Ascending aorta (tissue), 2 donors: Measurements from ENCODE around the gene SNU13. TPM values are rescaled to one million over a fixed set of nuclear protein-coding genes. Genes with fewer than 3 reads are reported as not detected.
"Not testable (repeated sequence)": the region's sequence is repeated elsewhere in the genome, so short reads cannot be mapped to it uniquely, and the experiment has no call there.

Experiments
- DNase-seq, 2 donors: peaks; one replicate each; pipeline ENCODE4 v3.0.0-alpha.2; 2019; ENCODE audit warnings: low spot score in 2 of 2
- H3K27ac ChIP-seq, 2 donors: fragments of 200-600 bp; sonication (generic); one replicate each; pipeline ENCODE4 v1.5.1; 2016 to 2017; ENCODE audit warnings: mild to moderate bottlenecking in 1 of 2
- H3K27me3 ChIP-seq: fragments of 200-600 bp; sonication (generic); one replicate; pipeline ENCODE4 v1.5.1; 2017
- H3K36me3 ChIP-seq, 2 donors: fragments of 200-600 bp; sonication (generic); one replicate each; pipeline ENCODE4 v1.5.1; 2016
- H3K4me1 ChIP-seq, 2 donors: fragments of 200-600 bp; sonication (generic); one replicate each; pipeline ENCODE4 v1.5.1; 2016 to 2017; ENCODE audit warnings: mild to moderate bottlenecking in 1 of 2
- H3K4me3 ChIP-seq, 2 donors: fragments of 200-600 bp; sonication (generic); one replicate each; pipeline ENCODE4 v1.5.1; 2016 to 2017; ENCODE audit warnings: mild to moderate bottlenecking in 1 of 2
- H3K9me3 ChIP-seq, 2 donors: fragments of 200-600 bp; sonication (generic); one replicate each; pipeline ENCODE4 v1.5.1; 2016
- CTCF ChIP-seq, 3 experiments: fragments of 200-600 bp in 2 of 3; fragments of 450-650 bp in 1 of 3; sonication (generic) in 2 of 3; IDR thresholded peaks; one replicate each; pipeline ENCODE4 v1.5.1; 2016 to 2019; ENCODE audit warnings: antibody characterized with exemption in 3 of 3, mild to moderate bottlenecking in 1 of 3, moderate library complexity in 1 of 3
- intact Hi-C: fragments of 100-400 bp; cut with DNase I; formaldehyde crosslinking; loops from one replicate; pipeline ENCODE4 v1.15.1; 2023
- total RNA-seq: library from RNA; depleted of rRNA; stranded (reverse); fragments of >200 nt; gene quantifications from one replicate; pipeline ENCODE4 v1.1.0, GENCODE V29; 2016

The SNU13 gene
- total RNA-seq, 1 donor from 2014 or later: 111 TPM

GRCh38 chr22:41638124-41638523 is 50.5 kb downstream of the SNU13 start:
- intact Hi-C loops: no loop called here
- H3K27me3 ChIP-seq: no peaks in the 10 kb centered on the region
- no peaks in the 10 kb centered on the region for H3K4me1 ChIP-seq
- DNase-seq: no peak
- no peaks in the 10 kb centered on the region for H3K9me3 ChIP-seq
- peaks cover 72 to 95% of the 10 kb centered on the region in 2 donors for H3K36me3 ChIP-seq
- H3K27ac ChIP-seq: no peak overlapping the region
- no peak for TF ChIP-seq CTCF (IDR thresholded peaks at IDR 0.05)
- H3K4me3 ChIP-seq: no peak overlapping the region

GRCh38 chr22:41637623-41638022 is 51.0 kb downstream of the SNU13 start:
- H3K4me1 ChIP-seq, H3K27me3 ChIP-seq, intact Hi-C loops, DNase-seq, H3K27ac ChIP-seq, H3K9me3 ChIP-seq, H3K4me3 ChIP-seq: not testable (repeated sequence)
- peaks cover 70 to 95% of the 10 kb centered on the region in 2 donors for H3K36me3 ChIP-seq

- intact Hi-C loops: no loop called here
- H3K4me1 ChIP-seq: no peaks in the 10 kb centered on the region
- no peak overlapping the region for H3K27ac ChIP-seq
- TF ChIP-seq CTCF (IDR thresholded peaks at IDR 0.05): no peak
- no peak for DNase-seq
- H3K27me3 ChIP-seq: no peaks in the 10 kb centered on the region
- H3K9me3 ChIP-seq: no peaks in the 10 kb centered on the region
- no peak overlapping the region for H3K4me3 ChIP-seq
- H3K36me3 ChIP-seq: peaks cover 67 to 91% of the 10 kb centered on the region in 2 donors
These were observed 52.2 kb downstream of the SNU13 start for GRCh38 chr22:41636467-41636866.

GRCh38 chr22:41634610-41635009 is 54.1 kb downstream of the SNU13 start:
- H3K4me1 ChIP-seq, intact Hi-C loops, H3K9me3 ChIP-seq, H3K27me3 ChIP-seq, H3K4me3 ChIP-seq, H3K27ac ChIP-seq, DNase-seq: not testable (repeated sequence)
- peaks cover 67 to 88% of the 10 kb centered on the region in 2 donors for H3K36me3 ChIP-seq

GRCh38 chr22:41631615-41632014 is 57.1 kb downstream of the SNU13 start:
- H3K27ac ChIP-seq, H3K27me3 ChIP-seq, H3K9me3 ChIP-seq, intact Hi-C loops, DNase-seq, H3K4me3 ChIP-seq, H3K4me1 ChIP-seq: not testable (repeated sequence)
- H3K36me3 ChIP-seq: peaks cover 71 to 87% of the 10 kb centered on the region in 2 donors

- H3K27ac ChIP-seq, H3K9me3 ChIP-seq, H3K27me3 ChIP-seq, intact Hi-C loops, H3K4me1 ChIP-seq, DNase-seq, H3K4me3 ChIP-seq: not testable (repeated sequence)
- peaks cover 71 to 87% of the 10 kb centered on the region in 2 donors for H3K36me3 ChIP-seq
These were observed 57.6 kb downstream of the SNU13 start for GRCh38 chr22:41631115-41631514.

- H3K4me3 ChIP-seq: no peak overlapping the region
- intact Hi-C loops: no loop called here
- DNase-seq: no peak
- no peaks in the 10 kb centered on the region for H3K27me3 ChIP-seq
- no peaks in the 10 kb centered on the region for H3K9me3 ChIP-seq
- H3K36me3 ChIP-seq: peaks cover 61 to 72% of the 10 kb centered on the region in 2 donors
- no peak for TF ChIP-seq CTCF (IDR thresholded peaks at IDR 0.05)
- H3K4me1 ChIP-seq: peaks cover 4 to 12% of the 10 kb centered on the region in 2 donors
- no peak overlapping the region for H3K27ac ChIP-seq
These were observed 63.1 kb downstream of the SNU13 start for GRCh38 chr22:41625577-41625976.

Other genes starting within 250 kb of the SNU13 start
- gene TOB2, start 242.1 kb downstream of the SNU13 start, total RNA-seq: 55.8 TPM
- gene PHF5A, start 220.2 kb downstream of the SNU13 start, total RNA-seq: 4.8 TPM
- gene ACO2, start 219.8 kb downstream of the SNU13 start, total RNA-seq: 81.1 TPM
- 34.7 TPM for gene POLR3H, start 144.4 kb downstream of the SNU13 start, total RNA-seq
- 119 TPM for gene CSDC2, start 127.9 kb downstream of the SNU13 start, total RNA-seq
- 12.5 TPM for gene PMM1, start 99.0 kb downstream of the SNU13 start, total RNA-seq
- gene DESI1, start 67.8 kb downstream of the SNU13 start, total RNA-seq: 28.4 TPM
- gene XRCC6, start 67.6 kb downstream of the SNU13 start, total RNA-seq: 89.7 TPM
- not detected for gene MEI1, start 10.6 kb upstream of the SNU13 start, total RNA-seq
- 6.4 TPM for gene CCDC134, start 111.8 kb upstream of the SNU13 start, total RNA-seq
- 46.1 TPM for gene SREBF2, start 144.2 kb upstream of the SNU13 start, total RNA-seq
- not detected for gene SHISA8, start 226.2 kb upstream of the SNU13 start, total RNA-seq
- not detected for gene TNFRSF13C, start 237.9 kb upstream of the SNU13 start, total RNA-seq